ENCODE measurements around the gene WIPF2. TPM values are rescaled to one million over a fixed set of nuclear protein-coding genes. Genes with fewer than 3 reads are reported as not detected.

WIPF2 gene
- total RNA-seq, 1 donor from 2014 or later, result 13.9 TPM

DNA sequence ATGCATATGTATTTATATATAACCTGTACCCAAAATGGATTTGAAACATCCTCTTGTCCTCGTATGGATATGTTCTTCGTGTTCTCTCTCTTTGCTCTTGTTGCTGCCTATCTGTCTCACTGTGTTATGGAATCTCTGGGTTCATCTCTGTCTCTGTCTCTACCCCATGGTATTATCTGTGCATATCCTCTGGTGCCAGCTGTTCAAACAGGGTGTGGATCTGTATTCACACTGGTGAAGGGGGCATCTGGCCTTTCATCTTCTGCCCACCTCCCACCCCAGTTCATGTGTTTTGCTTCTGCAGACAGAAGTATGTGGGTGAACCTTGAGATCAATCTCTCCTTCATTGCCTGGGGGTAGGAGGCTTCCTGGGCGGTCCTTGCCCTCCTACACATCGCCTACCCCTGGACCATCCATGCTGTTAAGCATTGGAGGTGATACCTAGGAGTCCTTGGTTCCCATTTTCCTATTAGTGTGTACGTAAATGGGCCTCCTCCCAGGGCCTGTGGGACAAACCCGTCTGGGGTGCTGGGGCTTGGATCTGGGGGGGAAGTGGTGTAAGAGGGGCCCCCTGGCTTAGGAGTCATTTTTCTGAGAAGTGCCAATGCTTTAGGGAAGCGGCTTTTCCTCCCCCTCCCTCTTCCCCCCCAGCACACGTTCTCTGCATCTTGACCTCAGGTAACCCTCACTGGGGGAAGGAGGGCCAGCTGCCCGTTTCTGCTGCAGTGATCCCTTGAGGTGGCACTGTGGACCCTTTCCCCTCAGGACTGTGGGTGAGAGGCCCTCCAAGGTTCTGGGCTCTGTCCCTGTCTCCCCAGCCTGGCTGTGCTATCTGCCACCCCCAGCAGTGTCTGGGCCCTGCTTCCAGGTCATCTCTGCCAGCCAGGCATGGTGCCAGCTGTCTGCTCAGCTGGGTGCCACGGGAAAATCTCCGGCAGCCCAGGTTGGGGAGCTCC lies 111.0 kb downstream of the WIPF2 start:
- Histone ChIP-seq H3K36me3 (ENCODE audit: control insufficient read depth, insufficient read depth, low read length) (no peaks in the 10 kb centered on the region), H3K4me3 (ENCODE audit: low read depth, low read length) (no peak overlapping the region), H3K27me3 (ENCODE audit: control insufficient read depth, insufficient read depth, low read length) (no peaks in the 10 kb centered on the region)
- TF ChIP-seq, protein P1, sequence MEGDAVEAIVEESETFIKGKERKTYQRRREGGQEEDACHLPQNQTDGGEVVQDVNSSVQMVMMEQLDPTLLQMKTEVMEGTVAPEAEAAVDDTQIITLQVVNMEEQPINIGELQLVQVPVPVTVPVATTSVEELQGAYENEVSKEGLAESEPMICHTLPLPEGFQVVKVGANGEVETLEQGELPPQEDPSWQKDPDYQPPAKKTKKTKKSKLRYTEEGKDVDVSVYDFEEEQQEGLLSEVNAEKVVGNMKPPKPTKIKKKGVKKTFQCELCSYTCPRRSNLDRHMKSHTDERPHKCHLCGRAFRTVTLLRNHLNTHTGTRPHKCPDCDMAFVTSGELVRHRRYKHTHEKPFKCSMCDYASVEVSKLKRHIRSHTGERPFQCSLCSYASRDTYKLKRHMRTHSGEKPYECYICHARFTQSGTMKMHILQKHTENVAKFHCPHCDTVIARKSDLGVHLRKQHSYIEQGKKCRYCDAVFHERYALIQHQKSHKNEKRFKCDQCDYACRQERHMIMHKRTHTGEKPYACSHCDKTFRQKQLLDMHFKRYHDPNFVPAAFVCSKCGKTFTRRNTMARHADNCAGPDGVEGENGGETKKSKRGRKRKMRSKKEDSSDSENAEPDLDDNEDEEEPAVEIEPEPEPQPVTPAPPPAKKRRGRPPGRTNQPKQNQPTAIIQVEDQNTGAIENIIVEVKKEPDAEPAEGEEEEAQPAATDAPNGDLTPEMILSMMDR (IDR thresholded peaks at IDR 0.05; ENCODE audit: insufficient read depth, low read length, poor library complexity, severe bottlenecking), result no peak
- no peak for DNase-seq (ENCODE audit: low read depth)

DNA sequence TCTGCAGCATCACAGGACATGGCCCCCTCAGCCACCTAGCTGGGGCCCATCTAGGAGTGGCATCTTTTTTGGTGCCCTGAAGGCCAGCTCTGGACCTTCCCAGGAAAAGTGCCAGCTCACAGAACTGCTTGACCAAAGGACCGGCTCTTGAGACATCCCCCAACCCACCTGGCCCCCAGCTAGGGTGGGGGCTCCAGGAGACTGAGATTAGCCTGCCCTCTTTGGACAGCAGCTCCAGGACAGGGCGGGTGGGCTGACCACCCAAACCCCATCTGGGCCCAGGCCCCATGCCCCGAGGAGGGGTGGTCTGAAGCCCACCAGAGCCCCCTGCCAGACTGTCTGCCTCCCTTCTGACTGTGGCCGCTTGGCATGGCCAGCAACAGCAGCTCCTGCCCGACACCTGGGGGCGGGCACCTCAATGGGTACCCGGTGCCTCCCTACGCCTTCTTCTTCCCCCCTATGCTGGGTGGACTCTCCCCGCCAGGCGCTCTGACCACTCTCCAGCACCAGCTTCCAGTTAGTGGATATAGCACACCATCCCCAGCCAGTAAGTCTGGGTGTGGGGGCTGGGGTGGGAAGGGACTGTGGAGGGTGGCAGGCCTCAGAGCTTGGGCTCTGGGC lies 111.9 kb downstream of the WIPF2 start:
- DNase-seq (ENCODE audit: low read depth), result no peak
- Histone ChIP-seq H3K27me3 (ENCODE audit: control insufficient read depth, insufficient read depth, low read length) (no peaks in the 10 kb centered on the region), H3K4me3 (ENCODE audit: low read depth, low read length) (no peak overlapping the region), H3K36me3 (ENCODE audit: control insufficient read depth, insufficient read depth, low read length) (no peaks in the 10 kb centered on the region)
- TF ChIP-seq, protein P1 (IDR thresholded peaks at IDR 0.05; ENCODE audit: insufficient read depth, low read length, poor library complexity, severe bottlenecking), result no peak

DNA sequence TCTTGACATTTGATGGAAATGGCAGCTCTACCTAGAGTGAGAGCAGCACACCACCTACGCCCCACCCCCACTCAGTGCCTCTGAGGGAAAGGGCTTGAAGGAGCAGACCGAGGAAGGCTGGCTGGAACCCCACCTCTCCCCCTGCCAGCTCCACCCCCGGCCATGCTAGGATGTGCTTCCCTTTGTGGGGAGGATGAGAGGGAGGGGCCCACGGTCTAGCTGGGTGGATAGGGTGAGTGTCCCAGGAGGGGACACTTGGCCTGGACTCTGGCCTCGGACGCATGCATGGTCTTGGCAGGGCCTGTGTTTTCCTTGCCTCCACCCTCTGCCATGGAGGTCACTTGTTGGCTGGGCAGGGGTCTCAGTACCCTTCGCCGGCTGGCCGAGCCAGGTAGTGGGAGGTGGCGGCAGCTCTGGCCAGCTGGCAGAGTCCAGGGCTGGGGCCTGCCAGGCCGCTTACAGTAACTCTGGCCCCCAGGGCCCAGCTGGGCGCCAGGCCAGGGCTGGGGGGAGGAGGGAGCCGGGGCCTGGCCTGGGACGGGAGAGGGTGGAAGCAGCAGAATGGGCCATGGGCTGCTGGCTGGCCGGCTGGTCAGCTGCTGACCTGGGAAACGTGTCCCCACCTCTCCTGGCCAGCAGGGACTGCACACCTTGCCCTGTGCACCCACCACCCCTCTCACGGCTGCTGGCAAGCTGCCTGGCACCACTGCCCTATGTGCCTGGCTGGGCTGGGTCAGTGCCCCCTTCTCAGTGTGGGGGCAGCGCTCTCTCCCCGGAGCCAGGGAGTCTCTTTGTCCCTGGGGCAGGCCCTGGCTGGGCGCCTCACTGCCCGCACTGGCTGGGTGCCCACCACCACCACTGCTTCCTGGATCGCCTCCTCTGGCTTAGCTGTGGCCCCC lies 112.9 kb downstream of the WIPF2 start:
- DNase-seq (ENCODE audit: low read depth), result no peak
- Histone ChIP-seq H3K4me3 (ENCODE audit: low read depth, low read length) (no peak overlapping the region), H3K27me3 (ENCODE audit: control insufficient read depth, insufficient read depth, low read length) (no peaks in the 10 kb centered on the region), H3K36me3 (ENCODE audit: control insufficient read depth, insufficient read depth, low read length) (no peaks in the 10 kb centered on the region)
- TF ChIP-seq, protein P1 (IDR thresholded peaks at IDR 0.05; ENCODE audit: insufficient read depth, low read length, poor library complexity, severe bottlenecking), result no peak

Other genes starting within 250 kb of the WIPF2 start
- gene PSMD3, start 238.5 kb upstream of the WIPF2 start, total RNA-seq, result 102 and 104 TPM in 2 replicates
- gene CSF3, start 203.9 kb upstream of the WIPF2 start, total RNA-seq, result not detected in 2 replicates
- 82.8 and 83.6 TPM in 2 replicates for gene MED24, start 164.9 kb upstream of the WIPF2 start, total RNA-seq
- gene THRA, start 156.3 kb upstream of the WIPF2 start, total RNA-seq, result 5.3 and 7.1 TPM in 2 replicates
- 3.6 and 3.7 TPM in 2 replicates for gene NR1D1, start 118.7 kb upstream of the WIPF2 start, total RNA-seq
- 40.6 and 47.4 TPM in 2 replicates for gene MSL1, start 97.3 kb upstream of the WIPF2 start, total RNA-seq
- 38.6 and 42.9 TPM in 2 replicates for gene CASC3, start 78.8 kb upstream of the WIPF2 start, total RNA-seq
- 2.3 and 3.4 TPM in 2 replicates for gene RAPGEFL1, start 41.8 kb upstream of the WIPF2 start, total RNA-seq
- gene CDC6, start 68.6 kb downstream of the WIPF2 start, total RNA-seq, result 7.9 and 8.8 TPM in 2 replicates
- 48.2 and 57.2 TPM in 2 replicates for gene RARA, start 89.9 kb downstream of the WIPF2 start, total RNA-seq
- gene GJD3, start 145.4 kb downstream of the WIPF2 start, total RNA-seq, result 1.1 TPM in 1 of 2 replicates, not detected in the other
- gene TOP2A, start 198.6 kb downstream of the WIPF2 start, total RNA-seq, result 14.9 and 17.4 TPM in 2 replicates
- 53.6 and 59.8 TPM in 2 replicates for gene IGFBP4, start 224.1 kb downstream of the WIPF2 start, total RNA-seq

Data from kidney epithelial cell (primary cell).